H9 (cell line): ENCODE data around the gene UBQLN3. TPM values are rescaled to one million over a fixed set of nuclear protein-coding genes. Genes with fewer than 3 reads are reported as not detected.

Experiments
- DNase-seq: peaks from one replicate; pipeline ENCODE4 v3.0.0-alpha.2; 2017
- H2AFZ ChIP-seq: one replicate; pipeline ENCODE4 v1.6.1; 2013; ENCODE audit warnings: mild to moderate bottlenecking, low read length, control low read depth, moderate library complexity
- H2AK5ac ChIP-seq: 2 replicates; pipeline ENCODE4 v1.6.1; 2013; ENCODE audit warnings: low read length, control low read depth, mixed read lengths; ENCODE audit not compliant: insufficient read length
- H2BK120ac ChIP-seq: one replicate; pipeline ENCODE4 v1.6.1; 2013; ENCODE audit warnings: low read depth, mild to moderate bottlenecking, low read length, control low read depth, inconsistent platforms; ENCODE audit not compliant: poor library complexity, severe bottlenecking
- H2BK12ac ChIP-seq: 2 replicates; pipeline ENCODE4 v1.6.1; 2013; ENCODE audit warnings: low read length, control low read depth, mixed read lengths, low read depth; ENCODE audit not compliant: insufficient read length
- H2BK15ac ChIP-seq: 2 replicates; pipeline ENCODE4 v1.6.1; 2013; ENCODE audit warnings: low read depth, low read length, control low read depth
- H2BK20ac ChIP-seq: one replicate; pipeline ENCODE4 v1.6.1; 2013; ENCODE audit warnings: low read depth, mild to moderate bottlenecking, low read length, control low read depth, inconsistent platforms; ENCODE audit not compliant: poor library complexity, severe bottlenecking
- H2BK5ac ChIP-seq: 2 replicates; pipeline ENCODE4 v1.6.1; 2013; ENCODE audit warnings: low read length, control low read depth, mixed read lengths; ENCODE audit not compliant: insufficient read length
- H3K14ac ChIP-seq: 2 replicates; pipeline ENCODE4 v1.6.1; 2013; ENCODE audit warnings: low read length, control low read depth; ENCODE audit not compliant: insufficient read depth
- H3K18ac ChIP-seq: 2 replicates; pipeline ENCODE4 v1.6.1; 2013; ENCODE audit warnings: low read depth, mild to moderate bottlenecking, mixed read lengths, low read length, control low read depth; ENCODE audit not compliant: insufficient read length
- H3K23ac ChIP-seq: 2 replicates; pipeline ENCODE4 v1.6.1; 2013; ENCODE audit warnings: low read length, control low read depth, mixed read lengths, low read depth; ENCODE audit not compliant: insufficient read length
- H3K23me2 ChIP-seq: 2 replicates; pipeline ENCODE4 v1.6.1; 2013; ENCODE audit warnings: low read depth, mild to moderate bottlenecking, mixed read lengths, low read length, control low read depth; ENCODE audit not compliant: insufficient read length, poor library complexity, severe bottlenecking
- H3K27ac ChIP-seq: 2 replicates; pipeline ENCODE4 v1.5.1; 2013; ENCODE audit warnings: low read length, control low read depth, mixed read lengths, low read depth; ENCODE audit not compliant: insufficient read length
- H3K27me3 ChIP-seq: 2 replicates; pipeline ENCODE4 v1.6.1; 2013; ENCODE audit warnings: low read length, control low read depth, inconsistent platforms; ENCODE audit not compliant: insufficient read depth
- H3K4ac ChIP-seq: 2 replicates; pipeline ENCODE4 v1.6.1; 2013; ENCODE audit warnings: low read depth, mild to moderate bottlenecking, control low read depth, inconsistent platforms, low read length, moderate library complexity
- H3K4me1 ChIP-seq: 2 replicates; pipeline ENCODE4 v1.6.1; 2013; ENCODE audit warnings: low read length, control low read depth, inconsistent platforms; ENCODE audit not compliant: insufficient read depth
- H3K4me2 ChIP-seq: 2 replicates; pipeline ENCODE4 v1.6.1; 2013; ENCODE audit warnings: low read length, control low read depth, mixed read lengths; ENCODE audit not compliant: insufficient read length, insufficient read depth
- H3K56ac ChIP-seq: 2 replicates; pipeline ENCODE4 v1.6.1; 2013; ENCODE audit warnings: low read depth, mild to moderate bottlenecking, mixed read lengths, low read length, control low read depth; ENCODE audit not compliant: insufficient read length
- H3K79me1 ChIP-seq: 2 replicates; pipeline ENCODE4 v1.6.1; 2013; ENCODE audit warnings: low read depth, mild to moderate bottlenecking, moderate library complexity, low read length, control low read depth, inconsistent platforms; ENCODE audit not compliant: insufficient read depth, poor library complexity, severe bottlenecking
- H3K79me2 ChIP-seq: 2 replicates; pipeline ENCODE4 v1.6.1; 2013; ENCODE audit warnings: low read length, control low read depth, inconsistent platforms; ENCODE audit not compliant: insufficient read depth
- H3K9ac ChIP-seq: 2 replicates; pipeline ENCODE4 v1.6.1; 2013; ENCODE audit warnings: low read length, control low read depth, mixed read lengths; ENCODE audit not compliant: insufficient read length; ENCODE audit errors: extremely low read depth
- H3K9me3 ChIP-seq: one replicate; pipeline ENCODE4 v1.6.1; 2013; ENCODE audit warnings: low read depth, low read length, inconsistent platforms; ENCODE audit not compliant: control insufficient read depth
- H3T11ph ChIP-seq: one replicate; pipeline ENCODE4 v1.6.1; 2013; ENCODE audit warnings: mild to moderate bottlenecking, low read length, control low read depth, inconsistent platforms
- H4K20me1 ChIP-seq: one replicate; pipeline ENCODE4 v1.6.1; 2013; ENCODE audit not compliant: control insufficient read depth, insufficient read length, insufficient read depth
- H4K5ac ChIP-seq: 2 replicates; pipeline ENCODE4 v1.6.1; 2013; ENCODE audit warnings: low read depth, mild to moderate bottlenecking, mixed read lengths, low read length, control low read depth; ENCODE audit not compliant: insufficient read length
- H4K8ac ChIP-seq: replicated peaks from 2 replicates; pipeline ENCODE4 v1.6.1; 2013; ENCODE audit warnings: low read length, control low read depth, mixed read lengths, low read depth; ENCODE audit not compliant: insufficient read length
- H4K91ac ChIP-seq: 2 replicates; pipeline ENCODE4 v1.6.1; 2013; ENCODE audit warnings: low read depth, mild to moderate bottlenecking, moderate library complexity, mixed read lengths, low read length, control low read depth; ENCODE audit not compliant: insufficient read length
- H3K27ac Mint-ChIP-seq, 3 experiments: 2 replicates in 2 of 3; 3 replicates in 1 of 3; pipeline ENCODE4 v1.8.0; 2020 to 2021; ENCODE audit warnings: mixed read lengths in 3 of 3, mild to moderate bottlenecking in 1 of 3, moderate library complexity in 1 of 3
- H3K27me3 Mint-ChIP-seq: 2 replicates; pipeline ENCODE4 v1.8.0; 2021; ENCODE audit warnings: low read depth, mild to moderate bottlenecking, moderate library complexity, mixed read lengths
- H3K36me3 Mint-ChIP-seq, 3 experiments: 2 replicates in 2 of 3; 3 replicates in 1 of 3; pipeline ENCODE4 v1.8.0; 2020 to 2021; ENCODE audit warnings: low read depth in 3 of 3, mixed read lengths in 3 of 3; ENCODE audit not compliant: insufficient read depth in 1 of 3
- H3K4me1 Mint-ChIP-seq, 2 experiments: 2 replicates each; pipeline ENCODE4 v1.8.0; 2020; ENCODE audit warnings: mixed read lengths in 2 of 2
- H3K4me3 Mint-ChIP-seq, 2 experiments: 2 replicates in 1 of 2; 3 replicates in 1 of 2; pipeline ENCODE4 v1.8.0; 2020 to 2021; ENCODE audit warnings: mild to moderate bottlenecking in 2 of 2, mixed read lengths in 2 of 2, moderate library complexity in 1 of 2
- H3K9me3 Mint-ChIP-seq, 2 experiments: 2 replicates in 1 of 2; 3 replicates in 1 of 2; pipeline ENCODE4 v1.8.0; 2020; ENCODE audit warnings: mild to moderate bottlenecking in 2 of 2, mixed read lengths in 2 of 2, moderate library complexity in 1 of 2
- CTCF ChIP-seq: fragments of 200-600 bp; sonication (generic); conservative IDR thresholded peaks from 3 replicates; pipeline ENCODE4 v1.8.0; 2021; ENCODE audit warnings: antibody characterized with exemption, mild to moderate bottlenecking
- WGBS: extraction: QIAGEN DNeasy Blood & Tissue Kit; methylation state at CpG from one replicate; pipeline ENCODE4 v1.1.7; 2013; ENCODE audit warnings: missing lambda C conversion rate, low lambda C conversion rate, mixed read lengths; ENCODE audit not compliant: insufficient read length; ENCODE audit errors: extremely low coverage; 5-methylcytosine and 5-hydroxymethylcytosine counted together
- total RNA-seq: library from RNA; stranded (reverse); gene quantifications from 2 replicates; pipeline ENCODE4 v1.2.1, GENCODE V29; 2021

Gene UBQLN3
- total RNA-seq, 1 experiment from 2014 or later = not detected

GRCh38 chr11:5486003-5486402 lies 23.8 kb downstream of the UBQLN3 start:
- Histone ChIP-seq H3K23ac (no peak overlapping the region), H3K4me2 (no peak overlapping the region), H2BK12ac (no peak overlapping the region), H3K4me1 (no peaks in the 10 kb centered on the region), H2BK15ac (no peak overlapping the region), H2BK20ac (no peak overlapping the region), H3K18ac (no peak overlapping the region), H4K8ac (no peak overlapping the region), H4K20me1 (no peaks in the 10 kb centered on the region), H3K23me2 (no peaks in the 10 kb centered on the region), H3K27me3 (no peaks in the 10 kb centered on the region), H4K91ac (no peak overlapping the region), H3K27ac (no peak overlapping the region), H2BK5ac (no peak overlapping the region), H3K56ac (no peak overlapping the region), H3K9ac (no peak overlapping the region), H3K79me2 (no peaks in the 10 kb centered on the region), H3T11ph (no peak overlapping the region), H4K5ac (no peak overlapping the region), H3K79me1 (no peaks in the 10 kb centered on the region), H2AK5ac (no peak overlapping the region), H3K4ac (no peak overlapping the region), H3K14ac (no peak overlapping the region), H2AFZ (no peak overlapping the region), H3K9me3 (no peaks in the 10 kb centered on the region), H2BK120ac (no peak overlapping the region)
- no CpG with 5 or more reads among the region's 3 CpGs for WGBS
- H3K4me1 Mint-ChIP-seq = peaks cover 0 to 3% of the 10 kb centered on the region in 2 experiments; a peak in 1 of 4 replicates
- no peak overlapping the region for H3K4me3 Mint-ChIP-seq
- no peaks in the 10 kb centered on the region for H3K36me3 Mint-ChIP-seq
- H3K27ac Mint-ChIP-seq = no peak overlapping the region
- no peaks in the 10 kb centered on the region for H3K9me3 Mint-ChIP-seq
- TF ChIP-seq CTCF = no peak
- no peak for DNase-seq
- no peaks in the 10 kb centered on the region for H3K27me3 Mint-ChIP-seq
